ENCODE data around the gene NFIA.

- TF ChIP-seq CTCF (IDR thresholded peaks at IDR 0.05) (no peak), POLR2A (IDR thresholded peaks at IDR 0.05) (no peak)
Observed at GRCh38 chr1:61284248-61284854, 202.0 kb downstream of the NFIA start.
